Right lobe of liver (tissue), 4 donors: ENCODE data around the gene CDKN2D.
"Not testable (repeated sequence)": the region's sequence is repeated elsewhere in the genome, so short reads cannot be mapped to it uniquely, and the experiment has no call there.

Source experiments
- CTCF ChIP-seq, 4 donors: fragments of 200-600 bp in 3 of 4; fragments of 450-650 bp in 1 of 4; IDR thresholded peaks; one replicate each; pipeline versions ENCODE4 v1.5.1 to v1.8.0; 2016 to 2022; ENCODE audit warnings: antibody characterized with exemption in 4 of 4, mild to moderate bottlenecking in 2 of 4
- POLR2A ChIP-seq: fragments of 450-650 bp; IDR thresholded peaks from one replicate; pipeline ENCODE4 v1.6.1; 2017; ENCODE audit warnings: antibody characterized with exemption, mild to moderate bottlenecking
- donor health status: DM: no; HTN: no; CAD: no.
- donor health status: DM: no; HTN: no; CAD: no.
- donor health status: DM: no; HTN: yes; CAD: no.

GRCh38 chr19:10573793-10574192 lies 5.0 kb upstream of the CDKN2D start:
- TF ChIP-seq CTCF (IDR thresholded peaks at IDR 0.05); POLR2A: not testable (repeated sequence)
